H1 (cell line): ENCODE data around the gene HEBP2. TPM values are rescaled to one million over a fixed set of nuclear protein-coding genes. Genes with fewer than 3 reads are reported as not detected.

Experiments
- ASH2L ChIP-seq: fragments of 200-600, 300-600 bp; sonication (generic); IDR thresholded peaks from one replicate; pipeline ENCODE4 v1.7.1; 2017; ENCODE audit warnings: low read length
- JUN ChIP-seq: IDR thresholded peaks from 2 replicates; pipeline ENCODE4 v1.6.1; 2011; ENCODE audit warnings: low read depth, mild to moderate bottlenecking, improper control_type of control experiment, low read length
- KDM4A ChIP-seq: IDR thresholded peaks from one replicate; pipeline ENCODE4 v1.7.1; 2012; ENCODE audit warnings: low read depth, mild to moderate bottlenecking, moderate library complexity, low read length, inconsistent platforms; ENCODE audit not compliant: severe bottlenecking
- KDM5A ChIP-seq: fragments of 200-600 bp; IDR thresholded peaks from 2 replicates; pipeline ENCODE4 v1.7.1; 2012; ENCODE audit warnings: mild to moderate bottlenecking, low read length, inconsistent platforms, mixed read lengths
- PHF8 ChIP-seq: fragments of 200-600 bp; sonication (generic); conservative IDR thresholded peaks from 2 replicates; pipeline ENCODE4 v1.7.1; 2012; ENCODE audit warnings: low read depth, mild to moderate bottlenecking, inconsistent platforms, low read length, moderate library complexity
- RFX5 ChIP-seq: IDR thresholded peaks from 2 replicates; pipeline ENCODE4 v1.6.1; 2011; ENCODE audit warnings: low read depth, low read length, improper control_type of control experiment, borderline replicate concordance
- RNF2 ChIP-seq: fragments of 200-900, 300-1000 bp; sonication (generic); IDR thresholded peaks from 2 replicates; pipeline ENCODE4 v1.7.1; 2016; ENCODE audit warnings: borderline replicate concordance, low read depth, mild to moderate bottlenecking, antibody characterized with exemption, low read length; ENCODE audit not compliant: poor library complexity, severe bottlenecking; ENCODE audit errors: missing control alignments
- SIRT6 ChIP-seq: IDR thresholded peaks from one replicate; pipeline ENCODE4 v1.7.1; 2012; ENCODE audit warnings: low read length, inconsistent platforms
- ZNF274 ChIP-seq: IDR thresholded peaks from 2 replicates; pipeline ENCODE4 v1.7.0; 2012; ENCODE audit warnings: low read length, borderline replicate concordance; ENCODE audit errors: extremely low read depth
- polyA plus RNA-seq, 7 experiments: library from polyadenylated mRNA; depleted of rRNA in 3 of 7; stranded (reverse) in 5 of 7; unstranded in 2 of 7; fragments of >200 nt in 5 of 7; fragments of 200-250 nt in 2 of 7; gene quantifications; 1 replicate in 5 of 7; 2 replicates in 1 of 7; 4 replicates in 1 of 7; pipeline versions ENCODE4 v1.2.1 to v1.2.3, GENCODE V29; 2011 to 2013; ENCODE audit warnings: missing spikeins in 2 of 7, mixed read lengths in 2 of 7
- total RNA-seq: library from RNA; stranded (reverse); fragmentation: NEBNext Ultra II Directional; extraction: Animal tissue kit (Norgen Biotek cat#: 25700); gene quantifications from 2 replicates; pipeline ENCODE4 v1.2.1, GENCODE V29; 2021

Gene HEBP2
- total and polyA plus RNA-seq, 2 of the 8 experiments (the other 6 are each of a cell fraction or from before 2014, with no cell fraction given) = 6.5 to 37.9 TPM

DNA sequence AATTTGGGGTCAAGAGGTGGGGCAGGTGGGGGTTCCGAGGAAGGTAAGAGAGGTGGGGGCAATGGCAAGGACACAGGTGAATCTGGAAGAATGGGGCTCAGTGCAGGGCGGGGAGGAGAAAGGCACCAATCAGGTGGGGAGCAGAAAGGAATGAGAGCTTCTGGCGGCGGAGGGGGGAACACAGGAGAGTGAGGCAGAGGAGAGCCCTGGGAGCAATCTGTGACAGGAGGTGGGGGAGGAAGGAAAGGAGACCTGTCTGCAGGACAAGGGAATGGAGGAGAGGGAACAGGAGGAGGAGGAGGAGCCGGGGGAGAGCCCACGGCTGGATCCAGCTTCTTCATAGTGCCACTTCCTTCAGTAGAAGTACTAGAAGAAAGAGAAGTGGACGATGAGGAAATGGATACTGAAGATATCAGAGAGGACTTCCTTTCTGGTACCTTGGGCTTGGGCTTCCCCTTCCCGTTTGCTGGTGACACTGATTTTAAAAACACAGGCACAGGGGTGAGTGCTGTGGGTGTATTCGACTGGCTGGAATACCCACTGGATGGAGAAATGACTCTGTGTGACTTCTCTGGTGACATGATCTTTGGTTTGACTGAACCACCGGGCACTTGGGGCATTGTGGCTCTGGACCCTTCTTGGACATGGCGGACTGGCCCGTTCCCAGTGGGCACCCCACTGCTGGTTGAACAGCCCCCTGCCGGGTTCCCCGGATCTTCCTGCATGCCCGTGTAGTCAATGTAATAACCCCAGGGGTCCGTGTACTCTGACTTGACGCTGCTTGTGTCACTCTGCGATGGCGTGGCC is 27.4 kb downstream of the HEBP2 start (continued):
- TF ChIP-seq ASH2L = no peak
- TF ChIP-seq RNF2 = no peak
- TF ChIP-seq PHF8 = no peak
- TF ChIP-seq KDM5A = no peak
- no peak for TF ChIP-seq KDM4A
- TF ChIP-seq JUN = no peak
- no peak for TF ChIP-seq SIRT6
- TF ChIP-seq ZNF274 = no peak
- TF ChIP-seq RFX5 = no peak
- TF ChIP-seq, all 59 proteins: peak for 0
